GM18502 (cell line): ENCODE results near the gene ACTR10.

ENCODE experiments used
- ATAC-seq: cut with Tn5 transposase; IDR thresholded peaks from one replicate; pipeline ENCODE4 v1.9.1; 2021; ENCODE audit warnings: mild to moderate bottlenecking; ENCODE audit not compliant: unreplicated experiment, poor library complexity

The ACTR10 gene

DNA sequence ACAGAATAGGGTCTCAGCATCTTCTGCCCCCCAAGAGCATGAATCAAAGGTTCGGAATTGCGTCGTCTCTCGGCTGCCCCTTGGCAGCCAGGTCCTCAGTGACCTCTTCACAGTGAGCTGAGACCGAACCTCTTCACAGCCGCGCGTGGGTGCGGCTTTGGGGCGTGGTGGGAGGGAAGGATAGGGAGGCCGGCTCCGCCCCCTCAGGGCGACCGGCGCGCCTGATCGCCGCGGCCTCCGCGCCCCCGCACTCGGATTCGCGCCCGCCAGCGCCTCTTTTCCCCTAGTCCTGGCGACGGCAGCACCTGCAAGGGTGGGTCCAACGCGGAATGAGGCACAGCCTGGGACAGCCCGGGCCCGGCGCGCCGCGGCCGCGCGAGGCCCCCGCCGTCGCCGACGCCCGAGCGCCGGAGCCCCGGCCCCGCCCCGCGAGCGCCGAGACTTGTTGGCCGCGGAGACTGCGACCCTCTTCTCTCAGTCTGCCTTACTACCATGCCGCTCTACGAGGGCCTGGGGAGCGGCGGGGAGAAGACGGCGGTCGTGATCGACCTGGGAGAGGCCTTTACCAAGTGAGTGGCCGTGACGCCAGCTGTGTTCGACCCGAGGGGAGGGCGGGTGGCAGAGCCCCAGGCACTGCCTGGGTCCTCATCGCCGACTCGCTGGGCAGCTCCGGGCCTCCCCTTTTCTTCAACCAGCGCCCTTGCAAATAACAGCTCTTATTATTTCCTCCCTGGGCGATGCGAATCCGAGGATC lies at the start of gene ACTR10:
ACTR10 (plus strand) TSS at position 424 of the 754 bp plus-strand sequence; CDS start at position 493, 69 bp downstream.
- ATAC-seq = peak; percentile 93

DNA sequence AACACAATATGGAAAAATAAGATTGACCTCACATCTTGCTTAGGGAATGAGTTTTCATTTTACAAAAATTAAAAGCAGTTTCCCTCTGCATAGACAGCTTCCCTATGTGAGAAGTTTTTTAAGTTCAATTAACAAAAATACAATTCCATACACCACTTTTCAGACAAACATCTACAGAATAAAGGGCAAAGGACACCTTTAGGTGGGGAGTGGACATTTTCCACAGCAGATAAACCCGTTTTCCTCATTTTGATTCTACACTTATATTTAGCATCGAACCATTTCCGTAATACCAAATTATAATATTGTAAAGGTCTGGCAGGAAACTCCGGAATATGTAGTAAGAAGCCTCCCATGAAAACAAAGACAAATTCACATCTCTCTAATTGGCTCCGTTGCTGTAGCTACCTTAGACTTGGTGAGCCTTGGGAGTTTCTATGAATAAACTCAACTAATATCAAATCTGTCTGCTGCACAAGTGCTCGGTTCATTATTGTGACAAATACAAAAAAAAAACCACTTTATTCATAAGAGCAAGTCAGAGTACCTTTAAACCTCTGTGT lies 49.6 kb upstream of the ACTR10 start:
- ATAC-seq = no peak

DNA sequence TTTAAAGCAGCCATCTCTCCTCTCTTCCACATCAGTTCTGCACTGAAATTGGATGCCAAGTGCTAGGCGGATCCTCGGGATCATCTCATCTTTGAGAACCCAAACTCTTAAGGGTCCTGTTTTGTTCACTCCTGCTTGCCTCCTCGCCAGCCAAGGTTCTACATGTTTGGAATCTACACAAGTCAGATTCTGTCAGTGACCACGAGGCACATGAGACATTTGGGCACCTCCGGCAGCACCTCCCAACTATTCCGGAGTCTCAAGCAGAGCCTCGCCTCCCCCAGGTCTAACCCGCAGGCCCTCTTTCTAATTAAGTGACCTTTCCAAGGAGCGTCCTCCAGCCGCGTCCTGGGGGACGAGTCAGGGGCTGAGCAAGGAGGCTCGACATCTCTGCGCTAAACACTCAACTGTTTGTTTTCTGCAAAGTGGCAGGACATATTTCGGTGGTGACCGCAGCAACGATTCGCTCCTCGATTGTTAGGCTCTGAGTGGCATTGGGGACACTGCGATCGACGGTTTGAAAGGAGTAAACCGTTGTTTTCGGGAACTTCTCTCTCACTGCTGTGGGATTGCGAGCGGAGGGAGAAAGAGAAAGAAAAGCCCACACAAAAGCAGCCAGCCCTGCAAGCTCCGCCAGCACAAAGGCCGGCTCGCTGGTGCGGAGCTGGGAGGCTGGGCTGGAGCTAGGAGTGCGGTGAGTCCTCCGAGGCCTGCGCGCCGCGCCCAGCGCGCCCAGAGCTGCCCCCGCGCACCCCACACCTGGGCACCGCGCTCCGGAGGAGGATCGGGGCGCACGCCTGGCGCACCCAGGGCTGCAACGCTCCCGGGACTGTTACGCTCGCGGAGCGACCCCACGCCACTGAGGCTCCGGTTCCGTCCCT lies 48.6 kb upstream of the ACTR10 start:
- ATAC-seq = peak; percentile 46

DNA sequence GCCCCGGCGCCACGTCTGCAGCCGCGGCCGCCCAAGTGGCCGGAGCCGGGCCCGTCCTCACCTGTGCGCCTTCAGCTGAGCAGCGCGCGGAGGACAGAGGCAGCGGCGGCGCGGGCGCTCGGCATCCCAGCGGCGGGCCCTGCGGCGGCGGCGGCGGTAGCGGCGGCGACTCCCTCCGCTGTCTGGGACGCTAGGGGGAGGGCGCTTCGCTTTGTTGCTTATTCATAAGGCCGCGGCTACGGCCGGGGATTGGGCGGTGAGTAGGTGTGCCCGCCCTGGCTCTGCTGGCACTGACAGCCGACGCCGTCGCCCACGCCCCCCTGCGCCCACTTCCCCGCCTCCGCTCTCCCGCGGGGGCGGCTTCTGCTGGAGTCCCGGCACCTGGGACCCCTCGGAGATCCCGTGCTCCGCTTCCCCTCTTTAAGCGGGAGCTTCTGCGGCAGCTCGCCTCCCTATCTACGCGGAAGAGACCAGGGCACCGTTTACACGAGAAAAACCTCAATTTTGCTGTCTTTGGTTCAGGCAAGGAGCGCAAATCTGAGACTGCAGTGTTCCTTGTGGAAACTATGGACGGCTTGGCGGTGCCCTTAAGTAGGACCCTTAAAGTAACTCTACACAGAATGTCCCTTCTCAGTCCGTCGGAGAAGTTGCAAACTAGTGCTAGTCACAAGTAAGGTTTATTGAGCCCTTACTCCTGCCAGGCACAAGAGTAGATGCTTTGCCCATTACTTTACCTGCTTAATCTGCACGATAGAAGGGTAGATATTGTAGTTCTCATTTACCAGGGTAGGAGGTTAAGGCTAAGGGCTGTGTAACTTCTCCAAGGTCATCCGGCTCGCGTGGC lies 47.7 kb upstream of the ACTR10 start, which contains the start of gene ARMH4:
ARMH4 (minus strand) TSS at position 200 of the 844 bp plus-strand sequence. CDS start 12,855 bp downstream, outside the sequence.
- ATAC-seq = peak; percentile 97

- no peak for ATAC-seq
Measured at GRCh38 chr14:58160561-58160960, 39.4 kb upstream of the ACTR10 start.

DNA sequence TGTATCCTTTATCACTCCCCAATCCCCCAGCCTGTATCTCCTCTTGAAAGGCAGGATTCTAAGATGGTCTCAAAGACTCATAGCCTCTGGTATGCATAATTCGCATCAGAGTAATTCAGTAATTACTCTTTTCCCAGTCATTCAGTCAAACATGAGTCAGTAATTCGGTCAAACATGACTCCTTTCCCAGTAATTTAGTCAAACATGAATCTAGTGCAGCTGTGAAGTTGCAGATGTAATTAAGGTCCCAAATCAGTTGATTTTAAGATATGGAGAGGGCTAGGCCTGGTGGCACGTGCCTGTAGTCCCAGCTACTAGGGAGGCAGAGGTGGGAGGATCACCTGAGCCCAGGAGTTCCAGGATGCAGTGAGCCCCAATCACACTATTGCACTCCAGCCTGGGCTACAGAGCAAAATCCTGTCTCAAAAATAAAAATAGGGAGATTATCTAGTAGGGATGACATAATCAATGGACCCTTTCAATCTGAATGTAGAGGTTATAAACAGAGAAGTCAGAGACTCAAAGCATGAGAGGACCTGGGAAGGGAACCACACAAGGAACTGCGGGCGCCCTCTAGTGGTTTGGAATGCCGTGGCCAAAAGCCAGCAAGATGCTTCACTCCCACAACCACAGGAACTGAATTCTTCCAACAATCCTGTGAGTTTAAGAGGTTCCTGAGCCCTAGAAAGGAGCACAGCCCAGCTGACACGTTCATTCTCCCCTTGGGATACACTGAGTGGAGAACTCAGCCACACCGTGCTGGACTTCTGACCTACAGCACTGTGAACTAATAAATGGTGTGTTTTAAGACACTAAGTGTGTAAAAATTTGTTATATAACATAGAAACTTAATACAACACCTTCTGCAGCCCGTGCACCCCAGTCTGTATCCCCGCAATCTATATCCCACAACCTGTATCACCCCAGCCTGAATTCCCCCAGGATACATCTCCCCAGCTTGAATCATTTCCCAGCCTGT lies 33.7 kb upstream of the ACTR10 start:
- ATAC-seq = peak; percentile 77

DNA sequence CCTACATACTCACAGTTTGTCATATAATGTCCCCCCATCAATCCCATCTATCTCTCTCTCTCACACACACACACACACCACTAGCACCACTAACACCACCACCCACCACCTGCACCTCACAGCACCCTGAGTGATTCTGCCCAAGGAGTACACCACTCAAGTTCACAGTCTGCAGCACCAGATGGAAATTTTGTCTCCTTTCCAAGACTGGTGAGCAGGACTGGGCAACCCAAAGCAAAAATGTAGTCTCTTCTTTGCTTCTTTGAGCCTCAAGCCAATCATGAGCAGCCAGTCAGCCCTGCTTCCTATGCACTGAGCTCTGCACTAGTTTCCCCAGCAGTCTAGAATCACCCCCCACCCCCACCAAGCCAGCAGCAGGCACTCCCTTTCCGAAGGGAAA lies 32.9 kb upstream of the ACTR10 start:
- ATAC-seq = no peak

GRCh38 chr14:58167891-58168290 lies 32.1 kb upstream of the ACTR10 start:
- ATAC-seq = no peak

DNA sequence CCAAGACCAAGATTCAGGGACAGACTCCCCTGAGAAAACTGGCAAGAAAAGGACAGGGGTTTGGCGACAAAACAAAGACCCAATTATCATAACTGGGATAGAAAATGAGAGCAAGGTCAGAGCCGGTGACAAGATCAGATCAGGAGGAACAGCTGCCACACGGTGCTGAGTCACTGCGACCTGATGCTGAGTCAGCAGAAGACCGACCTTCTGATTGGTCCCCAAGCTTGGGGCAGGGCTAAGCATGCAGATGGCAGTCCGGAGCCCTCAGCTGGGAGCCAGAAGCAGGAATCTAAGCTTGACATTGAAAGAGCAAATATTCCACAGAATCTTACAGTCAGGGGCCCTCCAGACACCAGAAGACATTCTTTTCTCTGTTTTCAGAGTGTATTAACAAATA lies 28.9 kb upstream of the ACTR10 start:
- ATAC-seq = no peak

- ATAC-seq = no peak
Measured at GRCh38 chr14:58177125-58177524, 22.8 kb upstream of the ACTR10 start.

DNA sequence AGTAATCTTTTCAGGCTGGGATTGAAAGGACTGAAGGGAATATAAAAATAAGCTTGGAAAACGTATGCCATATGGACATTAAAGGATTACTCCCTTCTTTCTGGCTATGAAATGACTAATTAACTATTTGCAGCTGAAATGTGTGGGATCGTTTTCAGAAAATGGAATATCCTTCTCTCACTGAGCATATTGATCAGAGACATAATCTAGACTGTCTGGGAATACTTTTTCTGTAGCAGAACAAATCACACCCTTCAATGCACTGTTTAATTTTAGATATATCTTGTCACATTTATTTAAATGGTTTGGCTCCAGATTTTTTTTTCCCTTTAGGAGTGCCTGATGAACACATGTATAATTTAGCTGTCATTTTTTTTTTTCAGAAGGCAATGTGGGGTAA lies 10.8 kb upstream of the ACTR10 start:
- ATAC-seq = no peak

DNA sequence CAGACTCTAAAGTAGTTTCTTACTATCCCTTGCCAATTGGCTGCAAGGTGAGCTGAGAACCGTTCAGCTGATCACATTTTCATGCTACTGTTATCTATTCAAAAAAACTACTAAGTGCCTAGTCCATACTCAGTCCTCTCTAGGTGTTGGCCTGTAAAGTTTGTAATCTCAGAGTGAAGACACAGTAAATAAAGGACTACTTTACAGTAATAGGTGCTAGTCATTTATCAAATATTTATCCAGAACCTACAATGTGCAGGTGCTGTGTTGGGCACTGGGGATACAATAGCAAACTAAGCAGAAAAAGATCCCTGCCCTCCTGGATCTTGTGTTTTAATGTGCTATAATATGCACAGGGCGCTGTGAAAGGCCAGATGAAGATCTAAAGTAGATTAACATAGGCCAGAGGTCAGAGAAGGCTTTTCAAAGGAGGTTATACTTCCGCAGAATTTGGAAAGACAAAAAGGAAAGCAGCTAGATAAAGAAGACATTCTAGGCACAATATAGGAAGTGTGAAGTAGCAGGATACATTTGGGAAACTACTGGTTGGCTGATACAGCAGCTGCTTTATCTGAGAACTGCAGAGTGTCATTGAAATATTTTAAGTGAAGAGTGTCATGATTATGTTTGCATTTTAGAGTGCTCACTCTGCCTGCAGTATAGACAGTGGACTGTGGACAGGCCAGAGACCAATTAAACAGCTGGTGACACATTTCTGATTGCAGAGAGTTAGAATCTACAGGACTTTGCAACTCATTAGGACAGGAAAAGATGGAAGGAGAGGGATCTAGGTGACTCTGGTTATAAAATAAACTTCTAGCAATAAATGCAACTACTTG lies 8.0 kb upstream of the ACTR10 start:
- no peak for ATAC-seq

DNA sequence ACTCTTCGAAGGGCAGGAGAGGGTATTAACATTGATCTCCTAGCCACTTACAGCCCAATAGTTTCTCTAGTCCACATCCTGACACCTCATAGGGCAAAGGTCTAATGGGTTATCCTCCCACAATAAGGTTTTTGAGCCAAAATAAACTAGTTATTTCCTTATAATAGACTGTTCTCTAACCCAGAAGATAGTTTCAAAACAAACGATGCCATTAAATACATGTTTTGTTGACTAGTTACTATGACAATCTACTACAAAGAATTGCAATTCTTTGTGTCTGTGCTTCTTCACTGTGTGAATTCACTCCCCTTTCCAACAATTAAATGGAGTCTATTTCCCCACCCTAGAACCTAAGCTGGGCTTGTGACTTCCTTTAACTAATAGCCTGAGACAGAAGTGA lies 6.4 kb upstream of the ACTR10 start:
- no peak for ATAC-seq

GRCh38 chr14:58196198-58196597 lies 3.8 kb upstream of the ACTR10 start:
- no peak for ATAC-seq

DNA sequence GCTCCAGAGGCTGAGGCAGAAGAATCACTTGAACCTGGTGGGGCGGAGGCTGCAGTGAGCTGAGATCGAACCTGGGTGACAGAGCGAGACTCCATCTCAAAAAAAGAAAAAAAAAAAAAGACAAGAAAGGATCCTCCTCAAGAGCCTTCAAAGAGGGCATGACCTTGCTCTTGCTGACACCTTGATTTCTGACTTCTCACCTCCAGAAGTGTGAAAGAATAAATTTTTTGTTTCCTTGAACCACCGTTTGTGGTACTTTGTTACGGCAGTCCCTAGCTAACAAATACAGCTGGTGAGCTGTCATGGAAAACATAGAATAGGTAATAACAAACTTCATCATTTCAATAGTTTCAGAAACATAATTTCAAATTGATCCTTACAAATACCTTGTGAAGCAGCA lies 1.9 kb upstream of the ACTR10 start:
- ATAC-seq = no peak

DNA sequence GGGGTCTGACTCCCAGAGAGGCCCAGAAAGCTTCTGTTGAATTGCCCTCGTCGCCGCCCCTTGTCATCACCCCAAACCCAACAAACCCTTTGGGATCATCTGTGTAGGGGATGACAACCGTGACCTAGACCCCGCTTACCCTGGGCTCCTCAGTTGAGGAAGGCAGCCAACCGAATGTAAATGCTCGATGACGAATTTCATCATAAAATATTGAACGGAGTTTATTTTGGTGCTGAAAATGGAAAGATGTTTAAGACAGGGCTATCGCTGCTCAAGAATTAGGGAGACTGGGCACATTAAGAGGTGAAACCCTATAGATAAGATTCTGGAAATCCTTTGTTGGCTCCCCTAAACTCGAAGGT lies 512 bp downstream of the ACTR10 start:
- peak; percentile 15 for ATAC-seq

- ATAC-seq = no peak
Measured at GRCh38 chr14:58200846-58201245, 897 bp downstream of the ACTR10 start.

DNA sequence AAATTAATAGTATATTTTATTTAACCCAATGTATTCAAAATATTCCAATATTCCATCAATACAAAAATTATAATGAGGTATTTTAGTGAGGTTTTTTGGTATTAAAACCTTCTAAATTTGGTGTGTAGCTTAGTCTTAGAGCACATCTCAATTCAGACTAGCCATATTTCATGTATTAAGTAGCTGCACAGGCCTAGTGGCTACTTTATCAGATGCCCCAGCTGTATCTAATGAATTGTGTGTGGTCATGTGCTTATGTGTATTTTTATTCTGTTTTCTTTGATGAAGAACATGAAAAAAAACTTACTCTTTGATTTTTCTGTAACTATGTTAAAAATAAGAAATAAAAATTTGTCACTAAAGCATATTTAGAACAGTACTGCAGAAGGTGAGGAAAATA lies 13.2 kb downstream of the ACTR10 start:
- no peak for ATAC-seq
